ENCODE data around the gene DEFB131A.
"Not testable (repeated sequence)": the region's sequence is repeated elsewhere in the genome, so short reads cannot be mapped to it uniquely, and the experiment has no call there.

Gene DEFB131A

DNA sequence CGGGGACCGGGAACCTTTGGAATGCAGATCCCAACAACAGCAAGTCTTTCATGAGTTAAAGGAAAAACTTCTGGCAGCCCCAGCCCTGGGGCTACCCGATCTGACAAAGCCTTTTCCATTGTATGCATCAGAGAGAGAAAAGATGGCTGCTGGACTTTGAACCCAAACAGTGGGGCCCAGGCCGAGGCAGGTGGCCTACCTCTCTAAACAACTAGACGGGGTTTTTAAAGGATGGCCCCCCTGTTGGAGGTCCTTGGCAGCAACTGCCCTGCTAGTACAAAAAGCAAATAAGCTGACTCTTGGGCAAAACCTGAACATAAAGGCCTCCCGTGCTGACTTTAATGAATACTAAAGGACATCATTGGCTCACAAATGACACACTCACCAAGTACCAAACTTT is 10.1 kb downstream of the DEFB131A start:
- not testable (repeated sequence) for H3K27me3 ChIP-seq (ENCODE audit: control insufficient read depth, insufficient read depth, low read length); H3K9me3 ChIP-seq (replicated peaks; ENCODE audit: low read length); H3K36me3 ChIP-seq (ENCODE audit: insufficient read depth, low read length); H3K9ac ChIP-seq (ENCODE audit: low read depth, low read length); H3K4me3 ChIP-seq (ENCODE audit: low read length); H3K4me2 ChIP-seq (ENCODE audit: low read length); H3K4me1 ChIP-seq (ENCODE audit: control insufficient read depth, insufficient read depth, low read length)

DNA sequence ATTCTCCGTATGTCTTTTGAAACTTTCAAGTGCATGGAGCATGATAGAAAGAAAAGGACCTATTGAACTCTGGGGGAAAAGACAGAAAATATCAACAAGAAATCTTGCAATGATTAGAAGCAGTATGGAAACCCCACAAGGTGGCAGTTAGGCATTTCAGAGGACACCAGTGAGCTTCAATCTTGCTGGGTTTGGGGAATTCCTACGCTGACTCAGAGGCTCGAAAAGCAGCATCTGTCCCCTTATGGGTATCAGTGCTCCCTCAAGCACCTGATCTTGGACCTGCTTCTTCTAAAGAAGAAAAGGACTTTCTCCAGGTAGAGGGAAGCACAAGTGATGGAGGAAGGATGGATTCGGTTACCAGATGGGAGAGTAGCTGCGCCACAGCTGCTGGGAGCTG is 10.8 kb downstream of the DEFB131A start:
- H3K4me1 ChIP-seq (ENCODE audit: control insufficient read depth, insufficient read depth, low read length), result not testable (repeated sequence)

DNA sequence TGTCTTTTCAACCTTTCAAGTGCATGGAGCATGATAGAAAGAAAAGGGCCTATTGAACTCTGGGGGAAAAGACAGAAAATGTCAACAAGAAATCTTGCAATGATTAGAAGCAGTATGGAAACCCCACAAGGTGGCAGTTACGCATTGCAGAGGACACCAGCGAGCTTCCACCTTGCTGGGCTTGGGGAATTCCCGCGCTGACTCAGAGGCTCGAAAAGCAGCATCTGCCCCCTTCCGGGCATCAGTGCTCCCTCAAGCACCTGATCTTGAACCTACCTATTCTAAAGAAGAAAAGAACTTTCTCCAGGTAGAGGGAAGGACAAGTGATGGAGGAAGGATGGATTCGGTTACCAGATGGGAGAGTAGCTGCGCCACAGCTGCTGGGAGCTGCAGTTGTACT is 35.3 kb downstream of the DEFB131A start:
- not testable (repeated sequence) for H3K4me1 ChIP-seq (ENCODE audit: control insufficient read depth, insufficient read depth, low read length); H3K36me3 ChIP-seq (ENCODE audit: insufficient read depth, low read length); H3K4me3 ChIP-seq (ENCODE audit: low read length); H3K4me2 ChIP-seq (ENCODE audit: low read length); H3K9ac ChIP-seq (ENCODE audit: low read depth, low read length); H3K27me3 ChIP-seq (ENCODE audit: control insufficient read depth, insufficient read depth, low read length); H3K9me3 ChIP-seq (replicated peaks; ENCODE audit: low read length)

More for the DNA sequence above, 10.8 kb downstream of the DEFB131A start:
- not testable (repeated sequence) for H3K4me3 ChIP-seq (ENCODE audit: low read length); H3K4me2 ChIP-seq (ENCODE audit: low read length); H3K9ac ChIP-seq (ENCODE audit: low read depth, low read length); H3K36me3 ChIP-seq (ENCODE audit: insufficient read depth, low read length); H3K9me3 ChIP-seq (replicated peaks; ENCODE audit: low read length); H3K27me3 ChIP-seq (ENCODE audit: control insufficient read depth, insufficient read depth, low read length)

DNA sequence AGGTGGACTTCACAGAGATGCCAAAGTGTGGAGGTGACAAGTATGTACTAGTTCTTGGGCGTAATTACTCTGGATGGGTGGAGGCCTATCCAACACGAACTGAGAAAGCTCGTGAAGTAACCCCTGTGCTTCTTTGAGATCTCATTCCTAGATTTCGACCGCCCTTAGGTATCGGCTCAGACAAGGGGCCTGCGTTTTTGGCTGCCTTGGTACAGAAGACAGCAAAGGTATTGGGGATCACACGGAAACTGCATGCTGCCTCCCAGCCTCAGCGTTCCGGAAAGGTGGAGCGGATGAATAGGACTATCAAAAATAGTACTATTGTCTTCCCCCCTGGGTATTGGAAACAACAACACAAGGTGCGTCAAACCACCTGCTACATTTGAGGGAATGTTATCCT is 35.9 kb downstream of the DEFB131A start:
- H3K27me3 ChIP-seq (ENCODE audit: control insufficient read depth, insufficient read depth, low read length); H3K4me3 ChIP-seq (ENCODE audit: low read length); H3K9me3 ChIP-seq (replicated peaks; ENCODE audit: low read length); H3K36me3 ChIP-seq (ENCODE audit: insufficient read depth, low read length); H3K4me1 ChIP-seq (ENCODE audit: control insufficient read depth, insufficient read depth, low read length); H3K9ac ChIP-seq (ENCODE audit: low read depth, low read length); H3K4me2 ChIP-seq (ENCODE audit: low read length): not testable (repeated sequence)

DNA sequence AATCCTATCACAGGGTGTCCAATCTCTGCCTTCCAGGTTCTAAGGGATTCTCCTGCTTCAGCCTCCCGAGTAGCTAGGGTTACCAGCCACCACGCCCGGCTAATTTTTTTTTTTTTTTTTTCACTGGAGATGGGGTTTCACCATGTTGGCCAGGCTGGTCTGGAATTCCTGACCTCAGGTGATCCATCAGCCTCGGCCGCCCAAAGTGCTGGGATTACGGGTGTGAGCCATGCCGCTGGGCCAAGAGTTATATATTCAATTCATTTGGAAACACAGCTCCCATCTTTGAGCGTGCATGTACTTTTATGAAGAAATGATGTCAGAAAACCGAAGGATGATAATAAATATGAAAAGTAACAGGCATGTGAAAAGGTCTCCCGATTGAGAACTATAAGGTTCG is 38.7 kb downstream of the DEFB131A start:
- H3K9ac ChIP-seq (ENCODE audit: low read depth, low read length); H3K27me3 ChIP-seq (ENCODE audit: control insufficient read depth, insufficient read depth, low read length); H3K4me2 ChIP-seq (ENCODE audit: low read length); H3K4me1 ChIP-seq (ENCODE audit: control insufficient read depth, insufficient read depth, low read length); H3K4me3 ChIP-seq (ENCODE audit: low read length); H3K36me3 ChIP-seq (ENCODE audit: insufficient read depth, low read length); H3K9me3 ChIP-seq (replicated peaks; ENCODE audit: low read length): not testable (repeated sequence)

DNA sequence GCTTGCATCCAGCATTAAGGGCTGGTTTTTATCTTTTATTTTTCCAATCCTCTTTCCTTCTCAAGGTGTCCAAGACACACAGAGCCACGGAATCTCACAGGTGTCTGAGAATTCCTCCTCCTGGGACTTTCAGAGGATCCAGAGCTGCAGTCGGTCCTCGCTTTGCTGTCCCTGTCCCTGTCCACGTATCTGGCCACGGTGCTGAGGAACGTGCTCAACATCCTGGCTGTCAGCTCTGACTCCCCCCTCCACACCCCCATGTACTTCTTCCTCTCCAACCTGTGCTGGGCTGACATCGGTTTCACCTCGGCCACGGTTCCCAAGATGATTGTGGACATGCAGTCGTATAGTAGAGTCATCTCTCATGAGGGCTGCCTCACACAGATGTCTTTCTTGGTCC is 39.5 kb downstream of the DEFB131A start:
- H3K36me3 ChIP-seq (ENCODE audit: insufficient read depth, low read length); H3K4me2 ChIP-seq (ENCODE audit: low read length): not testable (repeated sequence)

DNA sequence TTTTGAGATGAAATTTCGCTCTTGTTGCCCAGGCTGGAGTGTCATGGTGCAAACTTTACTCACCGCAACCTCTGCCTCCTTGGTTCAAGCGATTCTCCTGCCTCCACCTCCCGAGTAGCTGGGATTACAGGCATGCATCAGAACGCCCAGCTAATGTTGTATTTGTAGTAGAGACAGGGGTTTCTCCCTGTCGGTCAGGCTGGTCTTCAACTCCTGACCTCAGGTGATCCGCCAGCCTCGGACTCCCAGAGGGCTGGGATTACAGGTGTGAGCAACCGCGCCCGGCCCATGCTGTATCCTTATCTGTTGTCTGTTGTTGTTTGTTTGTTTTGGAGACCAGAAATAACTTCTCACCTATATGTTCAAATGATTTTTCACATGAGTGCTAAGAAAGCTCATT is 42.7 kb downstream of the DEFB131A start:
- not testable (repeated sequence) for H3K4me1 ChIP-seq (ENCODE audit: control insufficient read depth, insufficient read depth, low read length)

More for the DNA sequence above, 39.5 kb downstream of the DEFB131A start:
- H3K4me1 ChIP-seq (ENCODE audit: control insufficient read depth, insufficient read depth, low read length); H3K9me3 ChIP-seq (replicated peaks; ENCODE audit: low read length); H3K9ac ChIP-seq (ENCODE audit: low read depth, low read length); H3K27me3 ChIP-seq (ENCODE audit: control insufficient read depth, insufficient read depth, low read length); H3K4me3 ChIP-seq (ENCODE audit: low read length): not testable (repeated sequence)

DNA sequence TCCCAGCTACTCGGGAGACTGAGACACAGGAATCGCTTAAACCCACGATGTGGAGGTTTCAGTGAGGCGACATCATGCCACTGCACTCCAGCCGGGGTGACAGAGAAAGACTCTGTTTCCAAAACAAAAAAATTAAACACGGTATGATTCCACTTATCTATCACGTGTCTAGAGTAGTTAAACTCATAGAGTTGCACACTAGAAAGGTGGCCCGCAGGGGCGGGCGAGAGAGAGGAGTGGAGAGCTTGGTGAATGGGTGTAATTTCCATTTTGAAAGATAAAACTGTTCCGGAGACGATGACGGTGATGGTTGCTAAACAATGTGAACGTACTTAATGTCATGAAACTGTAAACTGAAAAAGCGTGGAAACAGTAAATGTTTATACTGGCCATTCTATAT is 44.6 kb downstream of the DEFB131A start:
- H3K27me3 ChIP-seq (ENCODE audit: control insufficient read depth, insufficient read depth, low read length); H3K9ac ChIP-seq (ENCODE audit: low read depth, low read length); H3K9me3 ChIP-seq (replicated peaks; ENCODE audit: low read length); H3K4me3 ChIP-seq (ENCODE audit: low read length); H3K4me1 ChIP-seq (ENCODE audit: control insufficient read depth, insufficient read depth, low read length); H3K4me2 ChIP-seq (ENCODE audit: low read length); H3K36me3 ChIP-seq (ENCODE audit: insufficient read depth, low read length): not testable (repeated sequence)

More for the DNA sequence above, 42.7 kb downstream of the DEFB131A start:
- not testable (repeated sequence) for H3K27me3 ChIP-seq (ENCODE audit: control insufficient read depth, insufficient read depth, low read length); H3K4me3 ChIP-seq (ENCODE audit: low read length); H3K9ac ChIP-seq (ENCODE audit: low read depth, low read length); H3K36me3 ChIP-seq (ENCODE audit: insufficient read depth, low read length); H3K9me3 ChIP-seq (replicated peaks; ENCODE audit: low read length); H3K4me2 ChIP-seq (ENCODE audit: low read length)

DNA sequence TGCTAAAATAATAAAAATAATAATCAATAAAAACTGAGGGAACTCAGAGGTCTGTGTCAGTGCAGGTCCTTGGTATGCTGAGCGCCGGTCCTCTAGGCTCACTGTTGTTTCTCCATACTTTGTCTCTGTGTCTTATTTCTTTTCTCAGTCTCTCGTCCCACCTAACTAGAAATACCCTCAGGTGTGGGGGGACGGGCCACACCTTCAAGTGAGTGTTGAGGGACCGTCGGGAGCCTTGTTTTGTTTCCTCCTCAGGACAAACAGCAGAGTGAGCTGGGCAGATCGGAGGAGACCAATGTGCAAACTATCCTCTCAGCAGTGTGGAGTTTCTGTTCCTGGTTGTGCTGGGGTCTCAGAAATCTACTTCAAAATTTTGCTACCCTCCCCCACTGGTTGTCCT is 46.3 kb downstream of the DEFB131A start:
- H3K9me3 ChIP-seq (replicated peaks; ENCODE audit: low read length); H3K4me1 ChIP-seq (ENCODE audit: control insufficient read depth, insufficient read depth, low read length); H3K4me3 ChIP-seq (ENCODE audit: low read length); H3K9ac ChIP-seq (ENCODE audit: low read depth, low read length); H3K27me3 ChIP-seq (ENCODE audit: control insufficient read depth, insufficient read depth, low read length); H3K36me3 ChIP-seq (ENCODE audit: insufficient read depth, low read length); H3K4me2 ChIP-seq (ENCODE audit: low read length): not testable (repeated sequence)

DNA sequence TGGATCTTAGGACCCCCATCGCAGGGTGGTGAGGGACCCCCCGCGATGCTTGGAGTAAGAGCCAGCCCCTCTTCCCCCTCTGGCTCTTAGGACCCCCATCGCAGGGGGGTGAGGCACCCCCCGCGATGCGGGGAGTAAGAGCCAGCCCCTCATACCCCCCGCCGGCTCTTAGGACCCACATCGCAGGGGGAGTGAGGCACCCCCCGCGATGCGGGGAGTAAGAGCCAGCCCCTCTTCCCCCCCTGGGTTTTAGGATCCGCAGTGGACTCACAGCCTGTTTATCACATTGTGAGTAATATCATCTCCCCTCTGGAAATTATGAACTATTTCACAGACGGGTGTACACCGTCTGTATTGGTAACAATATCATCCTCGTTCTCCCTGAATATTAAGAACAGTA is 46.8 kb downstream of the DEFB131A start:
- H3K36me3 ChIP-seq (ENCODE audit: insufficient read depth, low read length); H3K9me3 ChIP-seq (replicated peaks; ENCODE audit: low read length); H3K9ac ChIP-seq (ENCODE audit: low read depth, low read length); H3K4me2 ChIP-seq (ENCODE audit: low read length); H3K4me3 ChIP-seq (ENCODE audit: low read length); H3K27me3 ChIP-seq (ENCODE audit: control insufficient read depth, insufficient read depth, low read length); H3K4me1 ChIP-seq (ENCODE audit: control insufficient read depth, insufficient read depth, low read length): not testable (repeated sequence)

DNA sequence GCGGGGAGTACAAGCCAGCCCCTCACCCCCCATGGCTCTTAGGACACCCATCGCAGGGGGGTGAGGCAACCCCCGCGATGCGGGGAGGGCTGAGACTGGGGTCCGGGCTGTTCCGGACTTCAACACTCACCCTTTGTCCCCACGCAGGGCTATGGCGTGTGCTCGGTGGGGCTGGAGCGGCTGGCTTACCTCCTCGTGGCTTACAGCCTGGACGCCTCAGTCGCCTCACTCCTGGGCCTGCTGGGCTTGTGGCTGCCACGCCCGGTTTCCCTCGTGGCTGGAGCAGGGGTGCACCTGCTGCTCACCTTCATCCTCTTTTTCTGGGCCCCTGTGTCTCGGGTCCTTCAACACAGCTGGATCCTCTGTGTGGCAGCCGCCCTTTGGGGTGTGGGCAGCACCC is 49.4 kb downstream of the DEFB131A start:
- not testable (repeated sequence) for H3K9me3 ChIP-seq (replicated peaks; ENCODE audit: low read length); H3K27me3 ChIP-seq (ENCODE audit: control insufficient read depth, insufficient read depth, low read length); H3K4me3 ChIP-seq (ENCODE audit: low read length); H3K4me1 ChIP-seq (ENCODE audit: control insufficient read depth, insufficient read depth, low read length); H3K36me3 ChIP-seq (ENCODE audit: insufficient read depth, low read length); H3K9ac ChIP-seq (ENCODE audit: low read depth, low read length); H3K4me2 ChIP-seq (ENCODE audit: low read length)

DNA sequence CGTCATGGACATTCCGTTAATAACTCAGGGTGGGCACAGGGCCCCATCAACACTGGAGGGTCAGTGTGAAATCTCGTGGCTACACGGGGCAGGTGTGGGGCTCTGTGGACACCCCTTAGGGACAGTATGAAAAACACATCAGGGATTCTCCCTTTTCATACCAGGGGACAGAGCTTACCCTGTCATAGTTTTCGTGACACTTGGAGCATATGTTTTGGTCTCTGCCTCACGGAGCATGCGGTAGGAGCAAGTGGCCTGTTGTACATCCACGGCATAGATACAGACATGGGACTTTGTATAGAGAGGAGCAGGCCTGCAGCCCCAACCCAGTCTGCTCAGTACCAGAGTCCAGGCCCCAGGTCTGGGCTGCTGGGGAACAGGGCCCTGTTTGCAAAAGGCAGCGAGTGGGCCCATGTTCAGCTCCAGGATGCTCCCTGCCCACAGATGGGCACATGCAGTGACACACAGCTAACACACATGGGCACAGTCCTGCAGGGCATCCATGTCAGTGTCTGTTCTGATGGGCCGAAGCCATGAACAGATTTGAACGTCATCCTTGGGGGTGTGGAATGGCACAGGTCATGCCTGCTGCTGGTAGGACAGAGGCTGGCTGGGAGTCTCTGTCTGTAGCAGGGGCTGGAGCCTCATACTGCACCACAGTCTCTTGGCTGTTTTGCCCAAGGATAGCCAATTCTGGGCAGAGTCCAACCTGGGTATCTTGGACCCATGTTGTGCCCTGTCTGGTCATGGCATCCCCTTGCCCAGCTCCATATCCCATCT is 50.2 kb downstream of the DEFB131A start:
- not testable (repeated sequence) for H3K9ac ChIP-seq (ENCODE audit: low read depth, low read length); H3K4me2 ChIP-seq (ENCODE audit: low read length); H3K4me3 ChIP-seq (ENCODE audit: low read length); H3K27me3 ChIP-seq (ENCODE audit: control insufficient read depth, insufficient read depth, low read length); H3K36me3 ChIP-seq (ENCODE audit: insufficient read depth, low read length); H3K9me3 ChIP-seq (replicated peaks; ENCODE audit: low read length); H3K4me1 ChIP-seq (ENCODE audit: control insufficient read depth, insufficient read depth, low read length)
